Mesenchymal stem cell (in vitro differentiated cells and primary cell): ENCODE data around the gene TTC1.

ENCODE experiments used
- DNase-seq: peaks from one replicate; pipeline ENCODE4 v3.0.0-alpha.2; 2013
- H2AFZ ChIP-seq: one replicate; pipeline ENCODE4 v1.6.1; 2013; ENCODE audit warnings: low read depth, mild to moderate bottlenecking, control low read depth, inconsistent platforms, low read length, moderate library complexity
- H2AK5ac ChIP-seq: 2 replicates; pipeline ENCODE4 v1.6.1; 2013; ENCODE audit warnings: low read length, moderate library complexity, mild to moderate bottlenecking, inconsistent platforms; ENCODE audit not compliant: severe bottlenecking
- H2BK120ac ChIP-seq: one replicate; pipeline ENCODE4 v1.6.1; 2013; ENCODE audit warnings: low read depth, mild to moderate bottlenecking, inconsistent platforms, low read length, moderate library complexity
- H2BK12ac ChIP-seq, 2 experiments: one replicate each; pipeline ENCODE4 v1.6.1; 2013; ENCODE audit warnings: inconsistent platforms in 2 of 2, low read length in 2 of 2, mild to moderate bottlenecking in 2 of 2, moderate library complexity in 2 of 2, control low read depth in 1 of 2
- H2BK15ac ChIP-seq: one replicate; pipeline ENCODE4 v1.6.1; 2013; ENCODE audit warnings: mild to moderate bottlenecking, low read depth, inconsistent platforms; ENCODE audit not compliant: poor library complexity, severe bottlenecking
- H2BK5ac ChIP-seq: 2 replicates; pipeline ENCODE4 v1.6.1; 2013; ENCODE audit warnings: low read depth, mild to moderate bottlenecking, low read length, control low read depth, inconsistent platforms; ENCODE audit not compliant: poor library complexity, severe bottlenecking
- H3K14ac ChIP-seq, 2 experiments: one replicate each; pipeline ENCODE4 v1.6.1; 2013; ENCODE audit warnings: inconsistent platforms in 2 of 2, low read length in 2 of 2, control low read depth in 1 of 2, mild to moderate bottlenecking in 1 of 2, moderate library complexity in 1 of 2
- H3K18ac ChIP-seq, 2 experiments: one replicate each; pipeline ENCODE4 v1.6.1; 2013; ENCODE audit warnings: inconsistent platforms in 2 of 2, low read length in 2 of 2, control low read depth in 1 of 2, low read depth in 1 of 2, mild to moderate bottlenecking in 1 of 2
- H3K23ac ChIP-seq, 2 experiments: one replicate each; pipeline ENCODE4 v1.6.1; 2013; ENCODE audit warnings: inconsistent platforms in 2 of 2, low read length in 2 of 2, mild to moderate bottlenecking in 2 of 2, moderate library complexity in 2 of 2, control low read depth in 1 of 2
- H3K27ac ChIP-seq: 2 replicates; pipeline ENCODE4 v1.5.1; 2013; ENCODE audit warnings: mild to moderate bottlenecking, moderate library complexity, low read length, control low read depth, inconsistent platforms; ENCODE audit not compliant: poor library complexity, severe bottlenecking
- H3K27me3 ChIP-seq, 2 experiments: 2 replicates each; pipeline versions ENCODE4 v1.6.1 to v1.7.0; 2013; ENCODE audit warnings: low read length in 2 of 2, mild to moderate bottlenecking in 2 of 2, moderate library complexity in 2 of 2, control low read depth in 1 of 2, inconsistent platforms in 1 of 2; ENCODE audit not compliant: control insufficient read depth in 1 of 2, insufficient read depth in 1 of 2
- H3K36me3 ChIP-seq, 2 experiments: 2 replicates each; pipeline versions ENCODE4 v1.6.1 to v1.7.0; 2013; ENCODE audit warnings: low read length in 2 of 2, control low read depth in 1 of 2, inconsistent platforms in 1 of 2, low read depth in 1 of 2, mild to moderate bottlenecking in 1 of 2; ENCODE audit not compliant: insufficient read depth in 2 of 2, control insufficient read depth in 1 of 2
- H3K4ac ChIP-seq, 2 experiments: one replicate each; pipeline ENCODE4 v1.6.1; 2013; ENCODE audit warnings: inconsistent platforms in 2 of 2, low read length in 2 of 2, mild to moderate bottlenecking in 2 of 2, moderate library complexity in 2 of 2, control low read depth in 1 of 2, low read depth in 1 of 2
- H3K4me1 ChIP-seq: 2 replicates; pipeline ENCODE4 v1.6.1; 2013; ENCODE audit warnings: low read depth, low read length, control low read depth; ENCODE audit not compliant: control insufficient read depth, insufficient read depth
- H3K4me2 ChIP-seq: 2 replicates; pipeline ENCODE4 v1.6.1; 2013; ENCODE audit warnings: low read length, mild to moderate bottlenecking, inconsistent platforms; ENCODE audit not compliant: poor library complexity, severe bottlenecking
- H3K4me3 ChIP-seq, 2 experiments: 2 replicates each; pipeline versions ENCODE4 v1.5.1 to v1.7.0; 2013; ENCODE audit warnings: low read length in 2 of 2, mild to moderate bottlenecking in 2 of 2, control low read depth in 1 of 2, low read depth in 1 of 2; ENCODE audit not compliant: insufficient read depth in 1 of 2
- H3K79me1 ChIP-seq: replicated peaks from 2 replicates; pipeline ENCODE4 v1.6.1; 2013; ENCODE audit warnings: mild to moderate bottlenecking, control low read depth, low read length, inconsistent platforms; ENCODE audit not compliant: poor library complexity, severe bottlenecking
- H3K9ac ChIP-seq: 2 replicates; pipeline ENCODE4 v1.7.0; 2013; ENCODE audit warnings: mild to moderate bottlenecking, low read length, moderate library complexity
- H3K9me3 ChIP-seq: 2 replicates; pipeline ENCODE4 v1.7.0; 2013; ENCODE audit warnings: mild to moderate bottlenecking, low read length; ENCODE audit not compliant: control insufficient read depth
- H4K8ac ChIP-seq: one replicate; pipeline ENCODE4 v1.6.1; 2013; ENCODE audit warnings: inconsistent platforms, mild to moderate bottlenecking, low read length, moderate library complexity
- H4K91ac ChIP-seq: one replicate; pipeline ENCODE4 v1.6.1; 2013; ENCODE audit warnings: mild to moderate bottlenecking, low read length, inconsistent platforms
- WGBS: methylation state at CpG from one replicate; pipeline ENCODE4 v1.1.7; 2013; ENCODE audit warnings: mixed read lengths; 5-methylcytosine and 5-hydroxymethylcytosine counted together

TTC1 gene

DNA sequence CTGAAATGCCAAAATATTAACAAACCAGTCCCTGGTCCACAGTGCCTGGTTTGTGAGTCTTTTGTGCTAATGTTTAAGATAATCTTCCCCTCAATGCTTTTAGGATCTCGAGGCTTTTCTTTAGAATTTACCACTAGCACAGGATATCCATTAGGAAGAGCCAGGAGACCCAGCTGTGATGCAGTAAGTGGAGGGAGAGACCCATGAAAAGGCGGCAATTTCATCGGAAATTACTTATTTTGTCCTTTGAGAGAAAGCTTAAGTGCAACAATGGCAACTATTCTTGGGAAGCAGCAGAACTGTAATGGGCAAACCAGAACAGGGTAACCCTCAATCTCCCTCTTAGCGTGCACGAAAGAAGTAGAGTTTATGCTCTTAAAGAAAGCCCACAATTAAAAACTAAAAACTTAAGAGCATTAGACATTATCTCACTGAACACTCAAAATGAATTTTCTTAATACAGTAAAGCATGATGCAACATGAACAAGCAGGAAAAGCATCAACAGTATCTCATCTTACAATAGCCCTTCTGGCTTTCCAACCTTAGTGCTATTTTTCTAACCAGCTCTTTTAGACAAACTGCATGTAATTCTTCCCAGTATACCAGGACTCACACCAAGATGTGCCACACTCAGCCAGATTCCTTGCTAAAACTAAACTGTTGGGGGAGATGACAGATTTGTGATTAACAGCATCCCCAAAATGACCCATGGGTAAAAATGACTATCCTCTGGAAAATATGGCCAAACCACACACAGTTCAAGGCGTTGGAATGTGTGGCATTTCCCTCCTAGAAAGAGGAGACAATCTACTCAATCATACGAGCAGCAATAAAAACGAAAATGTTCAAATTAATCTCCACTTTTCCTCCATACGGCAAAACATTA is 73.9 kb downstream of the TTC1 start:
- Histone ChIP-seq H3K27ac (peak overlapping the region; percentile 66), H3K4me3 (no peak overlapping the region), H3K79me1 (peaks cover 12% of the 10 kb centered on the region), H3K23ac (no peak overlapping the region), H3K14ac (no peak overlapping the region), H4K8ac (no peak overlapping the region), H2AFZ (no peak overlapping the region), H3K4me1 (peaks cover 7% of the 10 kb centered on the region), H4K91ac (no peak overlapping the region), H3K9ac (no peak overlapping the region), H3K27me3 (peaks cover 0 to 9% of the 10 kb centered on the region in 2 experiments), H3K4ac (peak overlapping the region in 1 of 2 experiments; percentile 67), H3K9me3 (no peaks in the 10 kb centered on the region), H2BK15ac (no peak overlapping the region), H3K4me2 (peak overlapping the region; percentile 2), H2AK5ac (peak overlapping the region; percentile 89), H2BK5ac (no peak overlapping the region), H3K18ac (peak overlapping the region in 1 of 2 experiments; percentile 16), H2BK12ac (no peak overlapping the region), H2BK120ac (peak overlapping the region; percentile 11), H3K36me3 (peaks cover 3 to 17% of the 10 kb centered on the region in 2 experiments)
- DNase-seq, result peak; percentile 67
- 51% methylated on average over 8 of the region's 9 CpGs for WGBS

DNA sequence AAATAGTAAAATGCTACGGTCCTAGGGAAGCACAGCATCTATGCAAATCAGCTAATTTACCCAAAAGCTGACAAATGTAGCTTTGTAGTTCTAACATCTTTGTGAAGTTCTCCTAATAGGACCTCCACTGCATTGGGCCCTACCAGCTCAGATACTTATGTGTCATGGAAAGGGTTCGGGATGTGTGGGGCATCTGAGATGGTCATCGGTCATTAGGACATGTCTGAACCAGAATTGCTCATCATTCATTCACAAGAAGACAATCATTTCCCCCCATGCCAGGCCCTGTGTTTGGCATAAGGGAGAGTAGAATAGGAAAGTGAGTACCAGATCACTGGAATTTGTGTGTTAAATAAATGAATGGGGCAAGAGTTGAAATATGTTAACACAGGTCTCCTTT is 74.6 kb downstream of the TTC1 start:
- Histone ChIP-seq H3K79me1 (peaks cover 10% of the 10 kb centered on the region), H3K4ac (no peak overlapping the region), H2BK12ac (no peak overlapping the region), H3K9me3 (no peaks in the 10 kb centered on the region), H3K27ac (peak overlapping the region; percentile 66), H3K14ac (no peak overlapping the region), H4K8ac (no peak overlapping the region), H3K4me1 (peaks cover 7% of the 10 kb centered on the region), H3K23ac (no peak overlapping the region), H2BK5ac (no peak overlapping the region), H3K4me3 (no peak overlapping the region), H2AK5ac (no peak overlapping the region), H3K9ac (no peak overlapping the region), H4K91ac (no peak overlapping the region), H2BK15ac (no peak overlapping the region), H3K4me2 (peak overlapping the region; percentile 2), H2BK120ac (no peak overlapping the region), H3K18ac (peak overlapping the region in 1 of 2 experiments; percentile 3), H3K36me3 (peaks cover 2 to 11% of the 10 kb centered on the region in 2 experiments), H3K27me3 (peaks cover 0 to 6% of the 10 kb centered on the region in 2 experiments), H2AFZ (no peak overlapping the region)
- peak; percentile 53 for DNase-seq
- 23% methylated on average over 1 of the region's 3 CpGs for WGBS

DNA sequence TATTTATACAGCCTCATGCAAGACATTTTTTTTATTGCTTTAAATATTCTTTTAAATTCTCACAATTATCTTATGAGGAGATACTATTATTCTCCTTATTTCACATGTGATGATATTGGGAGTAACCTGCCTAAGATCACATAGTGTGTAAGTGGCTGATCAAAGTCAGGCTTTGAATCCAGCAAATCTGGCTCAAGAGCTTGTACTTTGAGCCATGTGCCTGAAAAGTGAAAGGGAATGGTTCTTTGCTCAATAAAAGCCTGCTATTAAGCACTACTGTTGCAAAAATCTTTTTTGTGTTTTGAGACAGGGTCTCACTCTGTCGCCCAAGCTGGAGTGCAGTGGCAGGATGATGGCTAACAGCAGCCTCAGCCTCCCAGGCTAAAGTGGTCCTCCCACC is 75.2 kb downstream of the TTC1 start:
- peaks cover 0 to 4% of the 10 kb centered on the region in 2 experiments for H3K27me3 ChIP-seq
- peaks cover 6% of the 10 kb centered on the region for H3K79me1 ChIP-seq
- H2BK120ac ChIP-seq, result no peak overlapping the region
- H2BK15ac ChIP-seq, result no peak overlapping the region
- H4K8ac ChIP-seq, result no peak overlapping the region
- no peak overlapping the region for H2AFZ ChIP-seq
- H4K91ac ChIP-seq, result no peak overlapping the region
- H3K27ac ChIP-seq, result no peak overlapping the region
- WGBS, result 100% methylated on average over 1 of the region's 1 CpG
- DNase-seq, result no peak
- H3K36me3 ChIP-seq, result peaks cover 0 to 4% of the 10 kb centered on the region in 2 experiments
- no peak overlapping the region for H2BK5ac ChIP-seq
- no peak overlapping the region for H3K14ac ChIP-seq
- no peak overlapping the region for H2BK12ac ChIP-seq
- H3K9me3 ChIP-seq, result no peaks in the 10 kb centered on the region
- H3K4me2 ChIP-seq, result no peak overlapping the region
- H3K9ac ChIP-seq, result no peak overlapping the region
- no peak overlapping the region for H3K4ac ChIP-seq
- peaks cover 7% of the 10 kb centered on the region for H3K4me1 ChIP-seq
- no peak overlapping the region for H3K4me3 ChIP-seq
- peak overlapping the region; percentile 94 for H2AK5ac ChIP-seq
- no peak overlapping the region for H3K23ac ChIP-seq
- H3K18ac ChIP-seq, result no peak overlapping the region

DNA sequence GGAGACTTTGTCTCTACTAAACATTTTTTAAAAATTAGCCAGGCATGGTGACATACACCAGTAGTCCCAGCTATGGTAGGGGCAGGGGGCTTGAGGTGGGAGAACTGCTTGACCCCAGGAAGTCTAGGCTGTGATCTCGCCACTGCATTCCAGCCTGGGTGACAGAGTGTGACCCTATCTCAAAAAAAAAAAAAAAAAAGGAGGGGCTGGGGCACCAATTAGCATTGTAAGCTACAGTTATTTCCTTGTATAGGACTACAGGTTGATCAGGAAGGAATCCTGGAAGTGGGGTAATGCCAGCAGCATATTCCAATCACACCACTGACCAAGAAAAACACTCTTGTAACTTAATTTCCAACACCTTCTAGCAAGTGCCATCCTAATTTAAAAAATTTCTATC is 78.3 kb downstream of the TTC1 start:
- no peak overlapping the region for H2BK120ac ChIP-seq
- no peak overlapping the region for H3K4ac ChIP-seq
- no peak overlapping the region for H3K4me3 ChIP-seq
- no peaks in the 10 kb centered on the region for H3K27me3 ChIP-seq
- no peak for DNase-seq
- H2AFZ ChIP-seq, result no peak overlapping the region
- H3K9me3 ChIP-seq, result no peaks in the 10 kb centered on the region
- WGBS, result 89% methylated on average over 1 of the region's 1 CpG
- H2BK15ac ChIP-seq, result no peak overlapping the region
- no peak overlapping the region for H3K14ac ChIP-seq
- H3K18ac ChIP-seq, result no peak overlapping the region
- no peak overlapping the region for H2BK5ac ChIP-seq
- peaks cover 2% of the 10 kb centered on the region for H3K79me1 ChIP-seq
- no peak overlapping the region for H2AK5ac ChIP-seq
- H4K91ac ChIP-seq, result no peak overlapping the region
- H3K27ac ChIP-seq, result no peak overlapping the region
- H3K4me1 ChIP-seq, result peaks cover 7% of the 10 kb centered on the region
- H4K8ac ChIP-seq, result no peak overlapping the region
- H2BK12ac ChIP-seq, result no peak overlapping the region
- H3K23ac ChIP-seq, result no peak overlapping the region
- H3K9ac ChIP-seq, result no peak overlapping the region
- peak overlapping the region; percentile 11 for H3K4me2 ChIP-seq
- H3K36me3 ChIP-seq, result peaks cover 0 to 3% of the 10 kb centered on the region in 2 experiments
